GM13976 (cell line): ENCODE measurements around the gene SHH.
A peak's percentile ranks its signal among the peaks of the same experiment; 100 is the strongest.
"Not testable (repeated sequence)": the region's sequence is repeated elsewhere in the genome, so short reads cannot be mapped to it uniquely, and the experiment has no call there.

Experiments used
- DNase-seq: peaks from one replicate; pipeline ENCODE4 v3.0.0; 2012; ENCODE audit warnings: low spot score
- CTCF ChIP-seq: IDR thresholded peaks from 2 replicates; pipeline ENCODE4 v1.5.1; 2012; ENCODE audit warnings: borderline replicate concordance, mild to moderate bottlenecking; ENCODE audit not compliant: insufficient read depth; ENCODE audit errors: extremely low read depth, missing control alignments, control extremely low read depth
- in situ Hi-C: fragments of 300-500 bp; cut with MboI; formaldehyde crosslinking; loops from one replicate; pipeline ENCODE4 v1.12.0; 2022; ENCODE audit warnings: low sequenced_read_pairs, mixed read lengths, inconsistent platforms; ENCODE audit not compliant: unreplicated experiment

The SHH gene

GRCh38 chr7:155818154-155818819 is 6.0 kb upstream of the SHH start:
- in situ Hi-C loops, result loop anchor here (10.0 to 25.0 kb wide), 2 partner anchors 657 to 994 kb away; no protein-coding TSS in a partner anchor
- TF ChIP-seq CTCF, result no peak
- DNase-seq, result no peak

DNA sequence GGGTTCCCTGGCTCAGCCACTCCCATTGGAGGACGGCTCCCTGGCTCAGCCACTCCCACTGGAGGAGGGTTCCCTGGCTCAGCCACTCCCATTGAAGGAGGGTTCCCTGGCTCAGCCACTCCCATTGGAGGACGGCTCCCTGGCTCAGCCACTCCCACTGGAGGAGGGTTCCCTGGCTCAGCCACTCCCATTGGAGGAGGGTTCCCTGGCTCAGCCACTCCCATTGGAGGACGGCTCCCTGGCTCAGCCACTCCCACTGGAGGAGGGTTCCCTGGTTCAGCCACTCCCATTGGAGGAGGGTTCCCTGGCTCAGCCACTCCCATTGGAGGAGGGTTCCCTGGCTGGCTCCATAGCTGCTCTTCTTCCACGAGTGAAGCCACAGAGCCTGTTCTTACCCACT is 5.3 kb upstream of the SHH start:
- not testable (repeated sequence) for DNase-seq
- in situ Hi-C loops, result loop anchor here (10.0 to 25.0 kb wide), 2 partner anchors 657 to 995 kb away; no protein-coding TSS in a partner anchor

- DNase-seq, result no peak
- in situ Hi-C loops, result loop anchor here (10.0 to 25.0 kb wide), 2 partner anchors 658 to 995 kb away; no protein-coding TSS in a partner anchor
- no peak for TF ChIP-seq CTCF
These were observed 4.7 kb upstream of the SHH start for GRCh38 chr7:155816996-155817395.

GRCh38 chr7:155816192-155816508 is 3.9 kb upstream of the SHH start:
- in situ Hi-C loops, result loop anchor here (10.0 to 25.0 kb wide), 2 partner anchors 659 to 996 kb away; no protein-coding TSS in a partner anchor
- TF ChIP-seq CTCF, result no peak
- no peak for DNase-seq

GRCh38 chr7:155815332-155816191 is 3.3 kb upstream of the SHH start:
- peak; percentile 92 for DNase-seq
- in situ Hi-C loops, result loop anchor here (10.0 to 25.0 kb wide), 2 partner anchors 659 to 997 kb away; no protein-coding TSS in a partner anchor
- TF ChIP-seq CTCF, result peak; percentile 93

DNA sequence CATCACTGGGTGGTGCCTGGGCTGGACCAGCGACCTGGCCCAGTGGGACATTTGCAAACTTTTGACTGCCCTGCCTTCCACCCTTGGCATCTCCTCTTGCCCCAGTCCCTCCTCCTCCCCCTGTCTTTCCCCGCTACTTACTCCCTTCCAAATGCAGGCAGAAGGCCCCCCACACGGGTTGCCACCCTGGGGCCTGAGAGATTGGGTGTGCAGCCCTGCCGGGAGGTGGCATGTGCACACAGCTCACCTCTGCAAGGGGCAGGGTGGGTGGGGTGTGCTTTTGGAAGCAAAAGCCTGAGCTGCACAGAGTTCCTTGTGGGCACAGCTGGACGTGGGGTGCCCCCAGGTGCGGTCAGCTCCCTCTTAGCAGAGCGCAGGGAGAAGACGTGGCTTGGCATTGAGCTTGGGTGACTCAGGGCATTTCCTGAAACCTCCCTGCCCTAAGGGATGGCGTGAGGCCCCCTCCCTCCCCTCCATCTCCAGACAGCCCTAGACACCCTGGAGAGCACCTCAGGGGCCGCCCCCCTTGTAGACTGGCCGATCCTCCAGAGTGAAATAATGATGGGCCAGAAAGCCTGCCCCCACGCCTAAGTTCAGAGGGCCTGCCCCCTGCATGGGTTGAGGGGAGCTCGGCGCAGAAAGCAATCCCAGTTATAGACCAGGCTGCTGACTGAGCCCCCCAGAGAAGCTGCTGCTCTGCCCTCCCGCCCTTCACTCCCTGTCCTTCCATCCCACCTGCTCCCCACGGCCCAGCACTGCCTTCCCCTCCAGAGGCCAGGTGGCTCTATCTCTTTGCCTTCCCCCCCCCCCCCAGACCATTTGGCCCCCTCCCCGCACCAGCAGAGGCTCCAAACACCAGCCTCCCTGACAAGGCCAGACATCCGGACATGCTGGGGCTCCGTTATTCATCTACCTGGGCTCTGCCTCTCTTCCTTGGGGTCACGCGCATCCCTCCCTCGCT is 2.3 kb upstream of the SHH start:
- in situ Hi-C loops, result loop anchor here (10.0 to 25.0 kb wide), 2 partner anchors 660 to 998 kb away; no protein-coding TSS in a partner anchor
- TF ChIP-seq CTCF, result no peak
- no peak for DNase-seq
